GM19468 (cell line): Measurements from ENCODE around the gene TMEM106B.
"Not testable (repeated sequence)": the region's sequence is repeated elsewhere in the genome, so short reads cannot be mapped to it uniquely, and the experiment has no call there.

ENCODE experiments used
- ATAC-seq: cut with Tn5 transposase; IDR thresholded peaks from one replicate; pipeline ENCODE4 v1.9.1; 2021; ENCODE audit warnings: mild to moderate bottlenecking, moderate library complexity, moderate number of reproducible peaks; ENCODE audit not compliant: unreplicated experiment; ENCODE audit errors: extremely low read depth

The TMEM106B gene

DNA sequence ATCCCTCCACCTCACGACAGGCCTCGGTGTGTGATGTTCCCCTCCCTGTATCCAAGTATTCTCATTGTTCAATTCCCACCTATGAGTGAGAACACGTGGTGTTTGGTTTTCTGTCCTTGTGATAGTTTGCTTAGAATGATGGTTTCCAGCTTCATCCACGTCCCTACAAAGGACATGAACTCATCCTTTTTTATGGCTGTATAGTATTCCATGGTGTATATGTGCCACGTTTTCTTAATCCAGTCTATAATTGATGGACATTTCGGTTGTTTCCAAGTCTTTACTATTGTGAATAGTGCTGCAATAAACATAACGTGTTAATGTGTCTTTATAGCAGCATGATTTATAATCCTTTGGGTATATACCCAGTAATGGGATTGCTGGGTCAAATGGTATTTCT, 13.9 kb downstream of the TMEM106B start:
- not testable (repeated sequence) for ATAC-seq

DNA sequence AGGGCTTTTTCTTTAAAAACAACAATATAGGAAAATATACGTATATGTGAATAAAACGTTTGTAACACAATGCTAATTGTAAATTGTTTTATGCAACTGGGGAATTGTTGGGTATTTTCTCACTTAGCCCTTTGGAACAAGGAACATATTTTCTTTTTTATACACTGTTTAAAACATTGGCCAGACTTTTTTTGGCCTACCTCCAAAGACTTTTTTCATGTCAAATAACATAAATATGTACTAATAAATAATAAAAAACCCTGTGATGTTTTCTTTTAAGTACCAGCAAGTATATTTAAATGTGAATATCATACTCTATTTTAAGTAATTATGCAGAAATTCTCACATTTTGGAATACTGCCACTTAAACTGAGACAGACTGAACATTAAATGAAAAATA, 15.7 kb downstream of the TMEM106B start:
- ATAC-seq, result no peak

DNA sequence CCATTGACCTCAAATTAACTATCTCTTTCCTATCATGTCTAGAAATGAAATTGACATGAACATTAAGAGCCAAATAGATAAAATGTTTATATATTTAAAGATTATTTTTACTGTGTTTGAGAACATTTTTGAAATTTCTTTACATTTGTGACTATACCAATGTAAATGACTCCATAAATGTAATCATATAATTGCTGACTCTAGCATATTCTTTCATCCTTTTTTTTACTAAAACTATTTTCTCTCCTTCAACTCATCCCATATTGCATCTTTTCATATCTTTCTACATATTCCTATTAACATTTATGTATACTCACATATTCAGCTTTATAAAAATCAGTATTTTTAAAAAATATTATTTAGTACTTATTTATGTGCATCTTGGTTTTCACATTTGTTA, 16.9 kb downstream of the TMEM106B start:
- no peak for ATAC-seq

- ATAC-seq, result no peak
Observed at GRCh38 chr7:12229046-12229445, 18.0 kb downstream of the TMEM106B start.

GRCh38 chr7:12231097-12231496, 20.0 kb downstream of the TMEM106B start:
- no peak for ATAC-seq

DNA sequence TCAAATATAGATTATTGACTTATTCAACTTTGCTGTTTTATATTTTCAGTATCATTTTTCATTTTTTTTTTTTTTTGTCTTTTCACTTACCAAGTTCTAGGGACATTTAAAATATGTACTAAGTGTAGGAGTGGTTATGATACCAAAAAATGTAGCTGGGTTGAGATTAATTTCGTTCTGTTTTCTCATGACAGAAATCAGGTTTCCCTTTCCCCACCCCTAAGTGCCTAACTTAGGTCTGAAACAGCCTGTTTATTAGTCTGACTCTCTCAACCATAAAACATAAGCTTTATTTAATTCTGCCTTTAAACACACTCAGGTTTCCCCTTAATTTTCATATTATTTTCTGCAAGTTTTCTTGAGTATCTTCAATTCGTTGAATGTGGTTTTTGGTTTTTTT, 22.1 kb downstream of the TMEM106B start:
- ATAC-seq, result peak; percentile 48

- ATAC-seq, result no peak
Observed at GRCh38 chr7:12234334-12234865, 23.3 kb downstream of the TMEM106B start.

DNA sequence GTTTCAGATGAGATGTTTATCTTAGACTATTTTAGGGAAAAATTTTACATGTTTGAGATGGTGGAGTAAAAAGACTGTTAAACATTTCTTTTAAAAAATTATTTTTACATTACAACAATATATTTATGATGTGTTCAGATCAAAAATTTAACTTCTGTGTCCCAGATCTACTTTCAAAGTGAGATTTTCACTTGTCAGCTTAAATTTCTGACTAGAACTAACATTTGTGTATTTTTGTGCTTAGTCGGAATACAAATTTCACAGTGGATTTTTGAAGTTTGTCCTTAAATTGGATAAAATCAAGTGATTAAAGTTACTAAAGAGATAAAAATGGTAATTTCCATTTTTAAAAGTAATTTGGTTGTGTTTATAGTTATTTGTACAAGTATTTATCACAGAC, 24.9 kb downstream of the TMEM106B start:
- ATAC-seq, result no peak

DNA sequence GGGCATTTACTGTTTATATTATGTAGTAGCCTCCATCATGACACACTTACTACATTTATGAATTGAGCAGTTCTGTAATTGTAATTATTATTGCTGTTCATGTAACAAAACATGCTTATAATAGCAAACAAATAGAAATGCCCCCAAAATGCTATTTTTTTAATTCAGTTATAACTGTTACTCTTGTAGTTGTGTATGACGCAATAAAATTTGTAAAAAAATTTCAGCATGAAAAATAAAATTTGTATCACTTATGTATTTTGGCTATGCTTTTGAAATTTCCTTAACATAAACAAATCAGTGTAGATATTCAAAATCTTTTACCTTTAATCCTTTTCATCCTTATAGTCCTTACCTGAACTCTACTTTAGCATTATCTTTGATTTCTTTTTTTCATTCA, 25.9 kb downstream of the TMEM106B start:
- no peak for ATAC-seq

- no peak for ATAC-seq
Observed at GRCh38 chr7:12239806-12240205, 28.7 kb downstream of the TMEM106B start.

DNA sequence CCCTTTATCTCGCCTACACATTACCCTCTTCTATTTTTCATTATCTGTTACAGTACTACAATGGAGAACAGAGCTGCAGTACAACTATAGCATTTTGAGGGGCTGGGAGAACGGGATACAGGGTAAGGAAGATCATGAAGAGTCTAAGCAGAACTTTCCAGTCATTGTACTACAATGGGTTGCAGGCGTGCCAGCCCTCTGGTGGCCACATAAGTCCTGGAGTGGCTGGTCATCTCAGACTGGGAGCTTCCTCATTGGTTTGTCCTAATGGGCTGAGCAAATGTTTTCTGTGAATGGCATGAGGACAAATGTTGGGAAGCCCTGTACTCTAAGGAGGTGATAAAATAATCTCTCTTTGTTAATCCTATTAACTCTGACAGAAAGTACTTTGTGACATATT, 33.0 kb downstream of the TMEM106B start:
- ATAC-seq, result no peak

- no peak for ATAC-seq
Observed at GRCh38 chr7:12244694-12245093, 33.6 kb downstream of the TMEM106B start.

DNA sequence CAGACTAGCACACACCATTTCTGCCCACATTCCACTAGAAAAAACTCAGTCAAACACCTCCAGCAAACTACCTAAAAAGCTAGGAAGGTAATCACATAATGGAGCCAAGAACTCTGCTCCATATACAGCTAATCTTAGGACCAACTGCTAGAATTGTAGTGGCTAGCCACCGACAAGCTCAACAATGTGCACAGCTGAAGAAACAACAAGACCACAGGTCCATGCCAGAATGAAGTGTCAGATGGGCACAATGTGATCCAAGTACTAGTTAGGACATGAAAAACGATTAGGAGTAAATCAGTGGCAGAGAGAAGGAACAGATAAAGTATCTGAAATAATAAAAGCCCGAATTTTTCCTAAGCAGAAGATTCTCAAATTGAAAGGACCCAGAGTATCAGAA, 38.6 kb downstream of the TMEM106B start:
- no peak for ATAC-seq

- ATAC-seq, result no peak
Observed at GRCh38 chr7:12250232-12250631, 39.1 kb downstream of the TMEM106B start.

DNA sequence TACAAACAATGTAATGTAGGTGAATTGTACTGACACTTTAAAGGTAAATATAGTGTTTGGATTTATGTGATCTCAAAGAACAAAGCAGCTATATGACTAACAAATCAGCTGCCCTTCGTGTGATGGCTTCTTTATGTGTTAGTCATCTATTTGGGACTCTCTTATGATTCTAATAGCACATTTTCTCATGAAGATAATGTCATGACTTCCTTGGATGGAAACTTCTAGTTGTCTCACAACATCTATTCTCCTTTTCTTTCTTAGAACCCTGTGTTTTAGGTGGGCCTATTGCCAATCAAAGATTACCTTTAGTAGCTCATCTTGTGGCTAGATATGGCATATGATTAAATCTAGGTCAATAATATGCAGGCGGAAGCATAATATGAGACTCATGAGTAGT, 45.0 kb downstream of the TMEM106B start:
- no peak for ATAC-seq

GRCh38 chr7:12257582-12257981, 46.5 kb downstream of the TMEM106B start:
- peak; percentile 99 for ATAC-seq

DNA sequence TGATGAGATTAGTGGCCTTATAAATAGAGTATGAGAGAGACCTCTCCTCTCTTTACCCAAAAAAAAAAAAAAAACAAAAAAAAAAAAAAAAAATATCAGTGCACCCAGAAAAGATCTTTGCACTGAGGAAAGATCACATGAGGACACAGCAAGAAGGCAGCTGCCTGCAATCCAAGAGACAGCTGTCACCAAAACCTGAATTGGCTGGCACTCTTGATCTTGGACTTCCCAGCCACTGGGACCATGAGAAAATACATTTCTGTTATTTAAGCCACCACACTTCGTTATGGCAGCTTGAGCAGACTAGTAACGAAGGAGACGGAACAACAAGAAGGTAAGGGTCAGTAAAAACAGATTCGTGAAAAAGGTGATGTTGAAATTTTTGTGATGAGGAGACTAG, 47.0 kb downstream of the TMEM106B start:
- no peak for ATAC-seq

GRCh38 chr7:12267542-12267941, 56.4 kb downstream of the TMEM106B start:
- no peak for ATAC-seq

- no peak for ATAC-seq
Observed at GRCh38 chr7:12269100-12269895, 58.2 kb downstream of the TMEM106B start.

DNA sequence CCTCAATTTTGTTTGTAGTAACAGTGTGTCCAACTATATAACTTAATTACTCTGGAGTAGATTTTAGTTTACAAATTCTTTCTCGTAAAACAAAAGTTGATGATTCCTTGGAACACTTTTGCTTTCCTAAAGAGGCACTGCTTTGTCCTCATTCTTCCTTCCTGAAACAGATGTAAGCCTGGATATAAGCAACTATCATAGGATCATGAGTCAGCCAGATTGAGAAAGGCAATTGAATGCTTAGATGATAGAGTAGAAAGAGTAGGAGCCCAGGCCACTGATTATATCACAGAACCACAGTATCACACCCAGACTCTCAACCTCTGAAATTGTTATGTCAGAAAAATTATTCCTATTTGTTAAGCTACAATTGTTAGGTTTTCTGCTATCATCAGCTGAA, 69.9 kb downstream of the TMEM106B start:
- ATAC-seq, result no peak

- no peak for ATAC-seq
Observed at GRCh38 chr7:12287901-12288300, 76.8 kb downstream of the TMEM106B start.

GRCh38 chr7:12289996-12290395, 78.9 kb downstream of the TMEM106B start:
- no peak for ATAC-seq
